ENCODE results near the gene ELAVL4.
"Not testable (repeated sequence)": the region's sequence is repeated elsewhere in the genome, so short reads cannot be mapped to it uniquely, and the experiment has no call there.

Gene ELAVL4

DNA sequence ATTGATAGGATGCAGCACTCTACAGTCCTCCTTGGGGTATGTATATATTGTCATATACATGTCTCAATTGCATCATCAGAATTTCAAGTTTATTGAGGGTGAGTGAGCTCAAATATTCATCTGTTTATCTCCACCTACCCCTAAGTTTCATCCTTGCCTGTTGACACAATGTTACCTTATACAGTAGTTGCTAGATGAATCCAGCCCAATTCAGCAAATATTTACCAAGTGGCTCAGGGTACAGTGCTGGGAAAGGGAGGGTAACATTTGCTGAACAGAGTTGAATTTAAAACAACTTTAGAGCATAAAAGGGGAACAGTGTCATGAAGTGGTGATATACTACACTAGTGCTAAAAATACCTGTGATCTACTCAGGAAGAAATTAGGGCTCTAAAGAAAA, 14.4 kb downstream of the ELAVL4 start:
- DNase-seq, result no peak

GRCh38 chr1:50126927-50127715, 18.4 kb downstream of the ELAVL4 start:
- no peak for DNase-seq

GRCh38 chr1:50129201-50129600, 20.5 kb downstream of the ELAVL4 start:
- DNase-seq, result no peak

DNA sequence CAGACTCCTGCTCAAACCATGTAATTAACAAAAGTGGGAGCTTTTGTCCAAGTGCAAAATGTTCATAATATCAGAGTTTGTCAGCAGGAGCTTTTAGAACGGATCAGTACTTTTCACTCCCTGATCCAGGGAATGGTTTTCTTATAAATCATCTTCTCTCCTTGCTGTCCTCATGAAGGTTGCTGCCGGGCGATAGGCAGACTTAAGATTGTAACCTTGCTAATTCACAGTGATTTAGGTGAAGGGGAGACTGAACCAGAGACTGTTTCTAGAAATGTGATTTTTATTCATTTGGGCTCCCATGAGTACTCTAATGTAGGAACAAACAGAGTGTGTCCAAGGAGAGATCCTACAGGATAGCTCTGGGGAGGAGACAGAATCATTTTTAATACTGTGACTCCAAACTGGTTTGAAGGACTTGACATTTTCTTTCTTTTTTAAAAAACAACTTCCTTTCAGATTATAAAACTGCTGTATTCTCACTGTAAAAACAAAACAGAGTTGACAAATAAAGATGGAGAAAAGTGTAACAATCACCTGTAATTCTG, 23.7 kb downstream of the ELAVL4 start:
- peak in 1 of 58 donors; percentile 8 for DNase-seq

DNA sequence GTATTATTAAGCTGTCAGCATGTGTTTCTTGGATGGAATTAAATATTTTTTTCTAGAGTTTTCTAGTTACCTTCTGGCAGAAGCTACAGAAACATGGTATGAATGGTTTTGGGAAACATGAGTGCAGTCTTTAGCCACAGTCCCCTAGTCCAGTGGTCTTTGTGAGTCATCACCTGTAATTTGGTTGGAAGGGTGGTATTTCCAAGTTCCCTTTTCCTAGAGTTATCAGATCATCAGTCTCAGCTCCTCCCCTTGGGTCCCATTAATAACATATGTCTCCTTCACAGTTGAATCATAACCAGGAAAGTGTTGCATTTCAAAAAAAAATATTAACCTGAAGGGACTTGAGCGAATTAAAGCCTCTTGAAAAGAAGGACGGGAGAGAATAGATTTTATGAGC, 27.0 kb downstream of the ELAVL4 start:
- no peak for DNase-seq

DNA sequence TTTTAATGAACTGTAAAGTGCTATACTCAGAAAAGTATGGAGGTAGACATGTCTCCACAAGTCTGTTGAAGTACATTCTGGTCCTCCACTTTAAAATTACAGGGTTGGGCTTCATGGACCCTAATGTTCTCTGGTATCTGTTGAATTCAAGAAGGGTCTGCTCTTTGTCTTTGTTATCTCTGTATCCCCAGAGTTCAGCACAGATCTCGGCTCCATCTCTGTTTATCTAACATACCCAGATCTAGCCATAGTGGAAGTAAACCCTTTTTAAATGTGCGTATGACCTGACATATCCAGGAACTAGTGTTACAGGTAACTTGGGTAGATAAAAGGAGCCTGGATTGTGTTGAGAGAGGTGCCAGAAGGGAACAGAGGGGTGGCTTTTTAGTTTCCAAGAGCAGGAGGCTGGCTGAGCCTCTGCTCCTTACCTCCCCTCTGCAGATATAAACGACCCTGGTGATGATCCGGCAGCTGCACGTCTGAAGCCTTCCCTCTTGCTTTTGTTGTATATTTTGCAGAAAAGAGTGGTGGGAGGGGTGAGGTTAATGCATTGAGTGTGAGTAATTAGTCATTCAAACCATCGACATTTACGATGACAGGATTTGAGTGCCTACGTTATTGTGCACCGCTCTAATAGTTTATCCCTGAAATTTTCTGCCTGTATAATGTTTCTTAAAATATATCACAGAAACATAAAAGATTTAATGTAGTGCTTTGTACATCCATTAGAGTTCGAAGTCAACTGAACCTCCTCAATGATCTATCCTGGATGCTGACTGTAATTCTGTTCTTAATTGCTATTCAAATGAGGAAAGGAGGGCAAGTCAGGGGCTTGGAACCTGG, 30.8 kb downstream of the ELAVL4 start:
- no peak for DNase-seq

DNA sequence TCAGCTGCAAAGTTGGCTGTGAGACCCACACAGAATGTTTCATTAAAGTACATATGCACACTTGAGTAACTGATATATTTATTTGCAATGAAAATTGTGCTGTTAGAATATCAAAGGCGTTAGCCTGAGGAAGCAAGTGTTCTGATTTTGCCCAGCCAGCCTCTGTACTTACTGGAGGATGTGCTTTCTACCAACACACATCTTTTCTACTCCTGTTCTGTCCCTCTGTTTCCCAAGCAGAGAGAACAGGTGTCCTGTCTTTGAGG, 31.4 kb downstream of the ELAVL4 start:
- DNase-seq, result no peak

- no peak for DNase-seq
Measured at GRCh38 chr1:50147191-50147850, 38.6 kb downstream of the ELAVL4 start.

- DNase-seq, result no peak
Measured at GRCh38 chr1:50148142-50148923, 39.6 kb downstream of the ELAVL4 start.

GRCh38 chr1:50152236-50152635, 43.5 kb downstream of the ELAVL4 start:
- DNase-seq, result peak in 11 of 58 donors; percentile 2 to 45 (median 7)

DNA sequence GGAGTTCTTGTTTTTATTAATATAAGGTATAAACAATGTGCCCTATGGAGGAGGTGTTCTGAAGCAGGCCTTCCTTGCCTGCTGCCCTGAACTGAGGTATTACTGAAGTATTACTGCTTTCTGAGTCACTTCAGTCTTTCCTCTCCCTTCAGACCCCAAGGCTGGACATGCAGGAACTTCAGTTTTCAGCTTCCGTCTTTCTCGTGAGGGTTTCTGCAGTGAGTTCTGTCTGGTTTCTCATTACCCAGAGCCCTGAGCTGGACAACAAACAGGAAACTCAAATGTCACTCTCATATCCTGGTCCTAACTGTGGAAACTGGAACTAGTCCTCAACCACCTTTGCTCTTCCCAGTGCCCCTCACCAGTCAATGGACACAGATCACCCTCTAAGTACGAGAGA, 46.8 kb downstream of the ELAVL4 start:
- peak in 3 of 58 donors; percentile 1 to 13 (median 3) for DNase-seq

DNA sequence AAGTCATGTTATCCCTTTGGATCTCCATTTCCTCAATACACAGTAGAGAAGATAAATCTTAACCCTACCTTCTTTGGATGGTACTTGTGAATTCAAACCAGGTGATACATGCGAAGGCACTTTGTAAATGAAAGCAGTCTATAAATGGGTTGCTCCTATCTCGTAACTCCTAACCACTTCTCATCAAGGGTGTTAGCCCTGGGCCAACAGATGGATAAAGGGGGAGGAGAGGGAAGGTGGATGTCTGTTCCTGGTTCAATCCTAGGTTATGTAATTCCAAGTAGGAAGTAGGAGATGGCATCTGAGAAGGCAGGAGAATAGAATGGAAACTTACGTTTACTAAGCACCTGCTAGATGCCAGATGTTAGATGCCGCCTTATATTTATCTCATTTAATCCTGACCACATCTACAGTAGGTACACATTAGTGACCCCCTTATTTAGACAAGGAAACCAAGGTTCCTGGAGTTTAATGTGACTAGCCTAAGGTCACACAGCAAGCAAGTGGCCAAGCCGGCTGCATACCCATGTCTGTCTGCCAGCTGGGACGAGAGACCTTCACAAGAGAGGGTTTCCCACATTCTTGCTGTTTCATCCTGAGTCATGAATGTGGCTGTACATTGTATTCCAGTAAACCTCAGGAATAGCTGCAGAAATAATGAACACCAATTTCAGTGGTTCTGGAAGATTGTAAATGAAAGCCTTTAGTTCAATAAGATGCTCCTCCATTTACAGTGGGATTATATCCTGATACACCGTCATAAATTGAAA, 47.7 kb downstream of the ELAVL4 start:
- no peak for DNase-seq

- DNase-seq, result no peak
Measured at GRCh38 chr1:50157306-50157941, 48.7 kb downstream of the ELAVL4 start.

DNA sequence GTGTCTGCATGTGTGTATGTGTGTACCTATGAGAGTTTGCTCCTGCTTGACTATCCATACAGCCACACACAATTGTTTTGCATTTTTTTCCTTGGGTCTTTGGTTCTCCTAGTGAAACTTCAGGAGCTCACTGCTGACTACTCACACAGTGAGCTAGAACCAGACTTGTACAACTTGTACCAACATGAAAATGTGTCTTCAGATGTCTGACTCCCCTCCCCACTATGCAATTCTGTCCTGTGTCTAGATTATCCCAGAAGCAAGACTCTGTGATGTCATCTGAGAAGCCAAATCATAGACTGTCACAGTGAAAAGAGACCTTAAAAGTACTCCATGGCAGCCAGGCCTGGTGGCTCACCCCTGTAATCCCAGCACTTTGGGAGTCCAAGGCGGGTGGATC, 49.7 kb downstream of the ELAVL4 start:
- DNase-seq, result no peak

DNA sequence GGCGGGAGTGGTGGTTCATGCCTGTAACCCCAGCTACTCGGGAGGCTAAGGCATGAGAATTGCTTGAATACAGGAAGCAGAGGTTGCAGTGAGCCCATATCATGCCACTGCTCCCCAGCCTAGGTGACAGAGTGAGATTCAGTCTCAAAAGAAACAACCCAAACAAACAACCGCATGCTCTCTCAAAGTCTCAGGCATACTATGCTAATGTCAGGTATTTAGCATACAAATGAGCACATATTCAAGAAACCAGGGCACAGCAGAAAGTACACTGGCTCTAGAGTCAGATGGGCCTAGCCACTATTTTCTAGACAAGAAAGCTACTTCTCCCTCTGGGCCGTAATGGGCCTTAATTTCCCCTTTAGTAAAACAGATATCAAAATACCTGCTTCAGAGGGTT, 55.0 kb downstream of the ELAVL4 start:
- no peak for DNase-seq

DNA sequence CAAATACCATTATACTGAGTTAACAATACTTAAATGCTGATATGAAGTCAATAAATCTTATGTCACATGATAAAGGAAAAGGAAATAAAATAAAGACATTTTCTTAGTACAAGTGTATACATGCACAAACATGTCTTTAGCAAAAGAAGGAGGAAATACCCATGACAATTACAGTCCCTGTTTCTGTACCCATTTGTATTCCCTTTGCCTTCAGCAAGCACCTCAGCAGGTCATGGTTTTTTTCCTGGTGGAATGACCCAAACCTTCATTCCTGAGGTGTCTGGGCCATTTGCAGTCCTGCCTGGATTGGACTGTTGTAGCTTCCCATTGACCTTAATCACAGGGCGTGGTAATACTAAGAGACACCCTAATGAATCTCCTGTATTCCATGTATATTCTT, 57.6 kb downstream of the ELAVL4 start:
- not testable (repeated sequence) for DNase-seq

DNA sequence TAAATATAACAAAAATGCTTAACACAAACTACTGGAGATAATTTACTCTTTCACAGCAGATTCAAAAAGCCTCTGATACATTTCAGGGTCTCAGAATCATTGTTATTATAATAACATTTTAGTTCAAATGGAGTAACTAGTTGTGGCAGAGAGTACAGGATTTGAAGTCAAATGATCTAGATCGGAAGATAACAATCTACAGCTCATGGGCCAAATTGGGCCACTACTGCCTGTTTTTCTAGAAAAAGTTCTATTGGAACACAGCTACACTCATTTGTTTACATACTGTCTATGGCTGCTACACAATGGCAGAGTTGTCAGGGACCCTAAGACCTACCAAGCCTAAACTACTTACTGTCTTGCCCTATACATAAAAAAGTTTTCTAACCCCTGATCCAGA, 63.6 kb downstream of the ELAVL4 start:
- no peak for DNase-seq

DNA sequence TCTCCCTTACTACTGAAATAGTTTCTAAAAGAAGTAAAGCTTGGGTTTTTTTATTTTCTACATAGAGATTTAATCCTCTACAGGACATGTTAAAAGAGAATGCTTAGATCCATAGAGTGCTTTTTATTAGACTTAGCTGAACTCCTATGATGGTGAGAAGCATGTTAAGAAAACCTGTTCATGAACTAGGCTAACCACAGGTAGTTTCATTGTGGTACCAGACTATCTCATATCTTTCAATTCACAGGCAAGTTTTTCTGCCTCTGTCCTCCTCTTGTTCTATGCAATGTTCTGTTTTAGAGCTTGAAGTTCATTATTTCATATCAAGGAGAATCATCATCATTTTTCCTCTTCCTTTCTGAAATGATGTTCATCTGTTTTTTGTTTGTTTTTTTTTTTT, 65.4 kb downstream of the ELAVL4 start:
- no peak for DNase-seq

DNA sequence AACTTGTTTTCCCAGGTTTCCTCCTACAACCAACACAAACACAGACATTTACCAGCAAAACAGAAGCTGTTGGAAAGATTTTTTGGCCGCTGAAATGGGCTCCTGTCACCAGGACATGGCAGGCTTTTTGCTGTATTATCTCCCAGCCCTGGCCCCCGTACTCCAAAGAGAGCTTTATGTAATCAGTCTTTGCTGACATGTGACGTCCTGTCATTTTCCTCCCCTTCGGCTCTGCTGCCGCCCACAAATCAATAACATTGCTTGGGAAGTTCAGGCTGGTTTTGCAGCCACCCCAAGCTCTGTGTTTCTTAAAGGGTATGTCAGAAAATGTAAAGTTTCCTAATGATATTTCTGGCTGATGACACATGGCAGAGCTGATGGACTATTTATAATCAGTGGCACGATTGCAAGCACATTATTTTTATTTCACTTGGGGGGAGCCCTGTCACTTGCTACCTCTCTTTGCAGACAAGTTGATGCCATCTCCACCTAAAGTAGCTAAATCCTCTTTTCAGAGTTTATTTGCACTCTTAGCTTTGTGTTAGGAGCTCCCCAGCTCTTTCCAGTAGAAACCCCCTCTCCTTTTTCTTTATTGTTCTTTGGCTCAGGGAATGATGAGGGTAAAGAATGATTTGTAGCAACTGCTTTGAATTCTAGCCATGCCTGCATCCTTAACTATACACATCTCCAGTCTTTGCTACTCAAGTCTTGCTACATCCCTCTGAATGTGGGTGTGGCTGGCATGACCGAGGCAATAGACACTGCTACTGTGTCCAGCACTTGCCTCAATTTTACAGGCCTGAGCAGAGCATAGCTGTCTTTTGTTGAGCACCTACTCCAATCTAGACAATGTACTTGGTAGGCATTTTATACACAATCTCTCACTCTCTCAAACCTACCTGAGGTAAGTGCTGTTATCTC, 67.3 kb downstream of the ELAVL4 start:
- DNase-seq, result peak in 7 of 58 donors; percentile 5 to 32 (median 17)

Data from anterior cingulate cortex (tissue), 58 donors.